Activated CD8-positive, alpha-beta T cell treated with anti-CD3 and anti-CD28 coated beads for 36 hours (primary cell): ENCODE results near the gene SERINC1. TPM values are rescaled to one million over a fixed set of nuclear protein-coding genes. Genes with fewer than 3 reads are reported as not detected.

Experiments
- ATAC-seq: fragments of 200-7000 bp; cut with Tn5 transposase; one replicate; pipeline ENCODE4 v1.10.0; 2021; ENCODE audit warnings: mild to moderate bottlenecking, moderate library complexity
- CTCF ChIA-PET: fragments of 350-600 bp; sonication (Branson Sonifier 250); formaldehyde crosslinking; loops from one replicate; lab custom pipeline; 2021; ENCODE audit warnings: antibody characterized with exemption; lab: Charles Lee
- POLR2A ChIA-PET: fragments of 350-600 bp; sonication (Branson Sonifier 250); formaldehyde crosslinking; loops from one replicate; lab custom pipeline; 2021; ENCODE audit warnings: antibody characterized with exemption; lab: Charles Lee
- DNase-seq: peaks from one replicate; pipeline ENCODE4 v3.0.0-alpha.2; 2020
- H3K27ac Mint-ChIP-seq: one replicate; pipeline ENCODE4 v1.8.0; 2021; ENCODE audit warnings: mild to moderate bottlenecking, mixed read lengths
- H3K27me3 Mint-ChIP-seq: one replicate; pipeline ENCODE4 v1.8.0; 2021; ENCODE audit warnings: mixed read lengths
- H3K36me3 Mint-ChIP-seq: one replicate; pipeline ENCODE4 v1.8.0; 2021; ENCODE audit warnings: low read depth, mixed read lengths
- H3K4me1 Mint-ChIP-seq: one replicate; pipeline ENCODE4 v1.8.0; 2021; ENCODE audit warnings: low read depth, mixed read lengths
- H3K4me3 Mint-ChIP-seq: one replicate; pipeline ENCODE4 v1.8.0; 2021; ENCODE audit warnings: mild to moderate bottlenecking, moderate library complexity, mixed read lengths
- H3K9me3 Mint-ChIP-seq: one replicate; pipeline ENCODE4 v1.8.0; 2021; ENCODE audit warnings: mixed read lengths
- intact Hi-C: fragments of 100-400 bp; cut with micrococcal nuclease; formaldehyde crosslinking; loops from one replicate; pipeline ENCODE4 v1.10.0; 2022
- total RNA-seq, 2 experiments: library from RNA; stranded (reverse); gene quantifications; one replicate each; pipeline ENCODE4 v1.2.3, GENCODE V29; 2021
- TF ChIP-seq, protein P1 (sequence below): fragments of 200-600 bp; IDR thresholded peaks from one replicate; pipeline ENCODE4 v1.8.0; 2022; ENCODE audit warnings: antibody characterized with exemption, mild to moderate bottlenecking

Gene SERINC1
- total RNA-seq, 2 experiments from 2014 or later = 40.2 to 40.5 TPM

GRCh38 chr6:122393351-122393896, 78.2 kb downstream of the SERINC1 start:
- DNase-seq (peak; percentile 21), ATAC-seq (peak; percentile 97)
- Mint-ChIP-seq H3K27ac (no peak overlapping the region), H3K9me3 (no peaks in the 10 kb centered on the region), H3K27me3 (peaks cover 2% of the 10 kb centered on the region), H3K36me3 (no peaks in the 10 kb centered on the region), H3K4me3 (no peak overlapping the region), H3K4me1 (peaks cover 13% of the 10 kb centered on the region)
- intact Hi-C loops = no loop called here
- ChIA-PET CTCF (interaction anchor here (0.5 to 2.0 kb wide), 4 partner anchors 9 to 138 kb away, joined by 3 to 17 read pairs (median 3); no protein-coding TSS in a partner anchor), POLR2A (interaction anchor here (2.2 kb wide), 1 partner anchor 78 kb away, joined by 10 read pairs; the partner anchor contains the start of gene SERINC1)
- TF ChIP-seq, protein P1, sequence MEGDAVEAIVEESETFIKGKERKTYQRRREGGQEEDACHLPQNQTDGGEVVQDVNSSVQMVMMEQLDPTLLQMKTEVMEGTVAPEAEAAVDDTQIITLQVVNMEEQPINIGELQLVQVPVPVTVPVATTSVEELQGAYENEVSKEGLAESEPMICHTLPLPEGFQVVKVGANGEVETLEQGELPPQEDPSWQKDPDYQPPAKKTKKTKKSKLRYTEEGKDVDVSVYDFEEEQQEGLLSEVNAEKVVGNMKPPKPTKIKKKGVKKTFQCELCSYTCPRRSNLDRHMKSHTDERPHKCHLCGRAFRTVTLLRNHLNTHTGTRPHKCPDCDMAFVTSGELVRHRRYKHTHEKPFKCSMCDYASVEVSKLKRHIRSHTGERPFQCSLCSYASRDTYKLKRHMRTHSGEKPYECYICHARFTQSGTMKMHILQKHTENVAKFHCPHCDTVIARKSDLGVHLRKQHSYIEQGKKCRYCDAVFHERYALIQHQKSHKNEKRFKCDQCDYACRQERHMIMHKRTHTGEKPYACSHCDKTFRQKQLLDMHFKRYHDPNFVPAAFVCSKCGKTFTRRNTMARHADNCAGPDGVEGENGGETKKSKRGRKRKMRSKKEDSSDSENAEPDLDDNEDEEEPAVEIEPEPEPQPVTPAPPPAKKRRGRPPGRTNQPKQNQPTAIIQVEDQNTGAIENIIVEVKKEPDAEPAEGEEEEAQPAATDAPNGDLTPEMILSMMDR = no peak

Other genes with a start within 250 kb of the SERINC1 start
- 10 to 100 TPM; 19.5 to 22.4 TPM for gene HSF2, start 72.2 kb downstream of the SERINC1 start, total RNA-seq
- gene PKIB, start 138.6 kb upstream of the SERINC1 start, total RNA-seq = under 1 TPM; 0.69 to 0.90 TPM